CD4-positive, alpha-beta T cell (primary cell): Measurements from ENCODE around the gene MYZAP. TPM values are rescaled to one million over a fixed set of nuclear protein-coding genes. Genes with fewer than 3 reads are reported as not detected.

Experiments
- ATAC-seq: fragments of 200-7000 bp; cut with Tn5 transposase; one replicate; pipeline ENCODE4 v1.10.0; 2022; ENCODE audit warnings: mild to moderate bottlenecking; ENCODE audit not compliant: poor library complexity
- CTCF ChIA-PET: fragments of 350-600 bp; sonication (Branson Sonifier 250); formaldehyde crosslinking; loops from one replicate; lab custom pipeline; 2021; ENCODE audit warnings: antibody characterized with exemption, inconsistent platforms; lab: Charles Lee
- POLR2A ChIA-PET: fragments of 350-600 bp; sonication (Branson Sonifier 250); formaldehyde crosslinking; loops from one replicate; lab custom pipeline; 2021; ENCODE audit warnings: antibody characterized with exemption, inconsistent platforms; lab: Charles Lee
- DNase-seq, 14 experiments: peaks; one replicate each; pipeline ENCODE4 v3.0.0-alpha.2; 2013 to 2020; ENCODE audit warnings: mixed read lengths in 2 of 14
- H3K27ac ChIP-seq, 2 donors: one replicate each; pipeline versions ENCODE4 v1.5.1 to v1.7.0; 2013; ENCODE audit warnings: low read length in 2 of 2, low read depth in 1 of 2, mild to moderate bottlenecking in 1 of 2
- H3K27me3 ChIP-seq, 2 experiments: 1 replicate in 1 of 2; 2 replicates in 1 of 2; pipeline versions ENCODE4 v1.6.1 to v1.7.0; 2013; ENCODE audit warnings: low read length in 2 of 2, control low read depth in 1 of 2, mild to moderate bottlenecking in 1 of 2, moderate library complexity in 1 of 2; ENCODE audit not compliant: insufficient read depth in 2 of 2, control insufficient read depth in 1 of 2
- H3K36me3 ChIP-seq: one replicate; pipeline ENCODE4 v1.6.1; 2013; ENCODE audit warnings: low read length, control low read depth; ENCODE audit not compliant: insufficient read depth
- H3K4me1 ChIP-seq: one replicate; pipeline ENCODE4 v1.6.1; 2013; ENCODE audit warnings: low read length, control low read depth; ENCODE audit not compliant: insufficient read depth
- H3K4me3 ChIP-seq: one replicate; pipeline ENCODE4 v1.5.1; 2013; ENCODE audit warnings: mild to moderate bottlenecking, low read length, moderate library complexity
- H3K9me3 ChIP-seq, 2 experiments: 1 replicate in 1 of 2; 2 replicates in 1 of 2; pipeline versions ENCODE4 v1.6.1 to v1.7.0; 2013; ENCODE audit warnings: low read length in 2 of 2, mild to moderate bottlenecking in 2 of 2, control low read depth in 1 of 2, moderate library complexity in 1 of 2; ENCODE audit not compliant: control insufficient read depth in 1 of 2, insufficient read depth in 1 of 2
- H3K27ac Mint-ChIP-seq: one replicate; pipeline ENCODE4 v1.8.0; 2020; ENCODE audit warnings: mixed read lengths
- H3K27me3 Mint-ChIP-seq: one replicate; pipeline ENCODE4 v1.8.0; 2021; ENCODE audit warnings: mixed read lengths
- H3K36me3 Mint-ChIP-seq: one replicate; pipeline ENCODE4 v1.8.0; 2021; ENCODE audit warnings: low read depth, mixed read lengths
- H3K4me1 Mint-ChIP-seq: one replicate; pipeline ENCODE4 v1.8.0; 2021; ENCODE audit warnings: low read depth, mixed read lengths
- H3K4me3 Mint-ChIP-seq: one replicate; pipeline ENCODE4 v1.8.0; 2020; ENCODE audit warnings: mild to moderate bottlenecking, mixed read lengths
- H3K9me3 Mint-ChIP-seq: one replicate; pipeline ENCODE4 v1.8.0; 2020; ENCODE audit warnings: mixed read lengths
- CTCF ChIP-seq: fragments of 200-600 bp; IDR thresholded peaks from one replicate; pipeline ENCODE4 v1.8.0; 2022; ENCODE audit warnings: antibody characterized with exemption, mild to moderate bottlenecking
- intact Hi-C, 2 experiments: fragments of 100-400 bp; cut with DNase I in 1 of 2; cut with micrococcal nuclease in 1 of 2; formaldehyde crosslinking; loops; one replicate each; pipeline versions ENCODE4 v1.15.1 to v1.9.0; 2023 to 2025; cut with DNase I, micrococcal nuclease
- total RNA-seq, 174 experiments: library from RNA in 2 of 174; stranded (reverse) in 2 of 174; gene quantifications; one replicate each; pipeline ENCODE4 v1.2.3 and lab custom pipeline; 2021 to 2026

The MYZAP gene
- total RNA-seq, 2 experiments from 2014 or later, result 0.66 to 1.1 TPM

- DNase-seq (no peak), ATAC-seq (no peak)
- no peaks in the 10 kb centered on the region for H3K36me3 ChIP-seq
- H3K9me3 Mint-ChIP-seq, result no peaks in the 10 kb centered on the region
- H3K27ac ChIP-seq, result no peak overlapping the region
- peaks cover 12% of the 10 kb centered on the region for H3K4me1 ChIP-seq
- TF ChIP-seq CTCF, result no peak
- no peaks in the 10 kb centered on the region for H3K36me3 Mint-ChIP-seq
- no peak overlapping the region for H3K4me3 Mint-ChIP-seq
- H3K4me3 ChIP-seq, result no peak overlapping the region
- intact Hi-C loops, result loop anchor here in 1 of 2 experiments (10.0 kb wide), 1 partner anchor 87 kb away; no protein-coding TSS in a partner anchor
- peaks cover 11% of the 10 kb centered on the region for H3K27me3 Mint-ChIP-seq
- peaks cover 24% of the 10 kb centered on the region for H3K4me1 Mint-ChIP-seq
- H3K27me3 ChIP-seq, result peaks cover 0 to 3% of the 10 kb centered on the region in 2 experiments
- peaks cover 0 to 4% of the 10 kb centered on the region in 2 experiments for H3K9me3 ChIP-seq
- H3K27ac Mint-ChIP-seq, result no peak overlapping the region
- CTCF ChIA-PET, result no interaction called here
- POLR2A ChIA-PET, result no interaction called here
Observed at GRCh38 chr15:57567891-57568290, 23.8 kb upstream of the MYZAP start.

DNA sequence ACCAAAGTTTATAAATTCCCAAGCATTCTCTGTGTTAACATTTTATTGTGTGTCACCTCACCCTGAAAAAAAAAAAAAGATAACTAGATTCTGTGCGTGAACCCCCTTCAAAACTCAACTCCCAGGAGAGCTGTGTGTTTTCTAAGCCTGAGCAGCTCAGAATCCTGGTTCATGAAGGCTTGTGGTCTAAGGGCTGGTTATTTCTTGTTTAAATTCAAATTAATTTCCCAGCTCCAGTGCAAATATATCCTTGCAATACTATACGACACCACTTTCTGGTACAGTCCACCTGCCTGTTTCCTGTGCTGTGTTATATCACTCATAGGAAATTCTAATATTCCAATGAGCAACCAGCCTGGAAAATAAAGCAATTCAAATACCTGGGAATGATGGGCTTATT, 23.4 kb upstream of the MYZAP start:
- Histone ChIP-seq H3K4me3 (no peak overlapping the region), H3K27ac (no peak overlapping the region), H3K4me1 (peaks cover 10% of the 10 kb centered on the region), H3K9me3 (peaks cover 0 to 4% of the 10 kb centered on the region in 2 experiments), H3K27me3 (peaks cover 0 to 3% of the 10 kb centered on the region in 2 experiments), H3K36me3 (no peaks in the 10 kb centered on the region)
- H3K9me3 Mint-ChIP-seq, result no peaks in the 10 kb centered on the region
- TF ChIP-seq CTCF, result no peak
- CTCF ChIA-PET, result no interaction called here
- peaks cover 11% of the 10 kb centered on the region for H3K27me3 Mint-ChIP-seq
- peaks cover 22% of the 10 kb centered on the region for H3K4me1 Mint-ChIP-seq
- intact Hi-C loops, result loop anchor here in 1 of 2 experiments (10.0 kb wide), 1 partner anchor 87 kb away; no protein-coding TSS in a partner anchor
- no peak for ATAC-seq
- no peak for DNase-seq
- H3K27ac Mint-ChIP-seq, result no peak overlapping the region
- H3K4me3 Mint-ChIP-seq, result no peak overlapping the region
- POLR2A ChIA-PET, result no interaction called here
- no peaks in the 10 kb centered on the region for H3K36me3 Mint-ChIP-seq

DNA sequence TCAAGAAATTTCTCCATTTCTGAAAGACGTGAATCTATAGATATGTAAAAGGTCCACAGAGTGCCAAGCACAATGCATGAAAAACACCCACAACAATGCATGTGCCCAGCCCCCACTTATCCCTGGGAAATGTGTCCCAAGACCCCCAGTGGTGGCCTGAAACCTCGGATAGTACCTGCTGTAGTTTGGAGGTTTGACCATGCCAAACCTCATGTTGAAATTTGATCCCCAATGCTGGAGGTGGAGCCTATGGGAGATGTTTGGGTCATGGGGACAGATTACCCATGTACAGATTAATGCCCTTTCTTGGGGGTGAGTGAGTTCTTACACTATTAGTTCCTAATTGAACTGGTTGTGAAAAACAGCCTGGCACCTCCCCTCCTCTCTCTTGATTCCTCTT, 21.4 kb upstream of the MYZAP start:
- ChIA-PET CTCF (no interaction called here), POLR2A (no interaction called here)
- no peaks in the 10 kb centered on the region for H3K9me3 Mint-ChIP-seq
- Histone ChIP-seq H3K27ac (no peak overlapping the region), H3K36me3 (no peaks in the 10 kb centered on the region), H3K4me3 (no peak overlapping the region), H3K27me3 (peaks cover 0 to 3% of the 10 kb centered on the region in 2 experiments), H3K9me3 (peaks cover 0 to 4% of the 10 kb centered on the region in 2 experiments), H3K4me1 (peaks cover 7% of the 10 kb centered on the region)
- H3K4me1 Mint-ChIP-seq, result peaks cover 12% of the 10 kb centered on the region
- no peak for DNase-seq
- no peak overlapping the region for H3K27ac Mint-ChIP-seq
- H3K36me3 Mint-ChIP-seq, result no peaks in the 10 kb centered on the region
- no peak for ATAC-seq
- intact Hi-C loops, result no loop called here
- H3K27me3 Mint-ChIP-seq, result peaks cover 11% of the 10 kb centered on the region
- no peak for TF ChIP-seq CTCF
- no peak overlapping the region for H3K4me3 Mint-ChIP-seq
